Measurements from ENCODE around the gene YWHAG.

Gene YWHAG

DNA sequence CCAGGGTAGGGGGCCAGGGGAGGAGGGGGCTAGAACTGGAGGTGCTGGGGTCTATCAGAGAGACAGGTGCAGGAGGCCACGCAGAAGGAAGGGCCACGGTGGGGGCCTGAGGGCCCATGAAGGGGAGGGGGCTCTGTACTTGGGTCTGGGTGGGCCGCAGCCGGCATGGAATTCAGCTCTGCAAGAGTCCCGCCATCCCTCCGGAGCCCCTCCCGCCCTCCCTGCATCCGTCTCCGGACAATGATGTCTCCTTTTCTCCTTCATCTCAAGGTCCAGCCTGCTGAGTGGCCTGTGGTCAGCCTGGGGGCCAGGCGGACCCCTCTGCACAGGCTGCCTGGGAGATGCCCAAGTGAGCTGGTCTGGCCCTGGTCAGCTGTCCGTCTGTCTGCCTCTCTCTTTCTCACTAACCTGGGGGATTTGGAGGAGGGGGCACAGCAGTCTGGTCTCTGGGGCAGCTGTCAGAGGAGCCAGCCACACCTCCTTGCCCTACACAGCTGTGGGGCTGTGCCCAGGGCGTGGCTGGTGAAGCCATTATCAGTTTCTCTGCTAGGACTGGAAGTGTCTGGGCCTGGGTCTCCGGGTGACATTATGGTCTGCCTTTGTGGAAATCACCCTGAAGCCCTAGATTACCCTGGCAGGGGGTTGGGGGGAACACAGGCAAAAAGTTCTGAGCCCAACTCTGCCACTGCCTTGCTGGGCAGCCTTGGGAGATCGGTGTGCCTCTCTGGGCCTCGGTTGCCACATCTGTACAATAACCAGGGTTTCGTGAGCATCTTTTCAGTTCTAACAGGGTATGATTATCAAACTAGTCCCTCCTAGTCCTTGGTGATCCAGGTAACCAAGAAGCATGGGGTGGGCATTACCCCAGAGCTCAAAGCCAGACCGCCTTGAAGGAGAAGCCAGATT, 75.3 kb downstream of the YWHAG start:
- H3K4me3 ChIP-seq (ENCODE audit: low read length): peak overlapping the region; percentile 62
- no peaks in the 10 kb centered on the region for H3K9me3 ChIP-seq (replicated peaks; ENCODE audit: low read length)
- H3K4me1 ChIP-seq (ENCODE audit: control insufficient read depth, insufficient read depth, low read length): peaks cover 4% of the 10 kb centered on the region
- no peaks in the 10 kb centered on the region for H3K36me3 ChIP-seq (ENCODE audit: insufficient read depth, low read length)
- no peak overlapping the region for H3K9ac ChIP-seq (ENCODE audit: low read depth, low read length)
- H3K27me3 ChIP-seq (ENCODE audit: control insufficient read depth, insufficient read depth, low read length): peaks cover 25% of the 10 kb centered on the region
- H3K4me2 ChIP-seq (ENCODE audit: low read length): peak overlapping the region; percentile 78

DNA sequence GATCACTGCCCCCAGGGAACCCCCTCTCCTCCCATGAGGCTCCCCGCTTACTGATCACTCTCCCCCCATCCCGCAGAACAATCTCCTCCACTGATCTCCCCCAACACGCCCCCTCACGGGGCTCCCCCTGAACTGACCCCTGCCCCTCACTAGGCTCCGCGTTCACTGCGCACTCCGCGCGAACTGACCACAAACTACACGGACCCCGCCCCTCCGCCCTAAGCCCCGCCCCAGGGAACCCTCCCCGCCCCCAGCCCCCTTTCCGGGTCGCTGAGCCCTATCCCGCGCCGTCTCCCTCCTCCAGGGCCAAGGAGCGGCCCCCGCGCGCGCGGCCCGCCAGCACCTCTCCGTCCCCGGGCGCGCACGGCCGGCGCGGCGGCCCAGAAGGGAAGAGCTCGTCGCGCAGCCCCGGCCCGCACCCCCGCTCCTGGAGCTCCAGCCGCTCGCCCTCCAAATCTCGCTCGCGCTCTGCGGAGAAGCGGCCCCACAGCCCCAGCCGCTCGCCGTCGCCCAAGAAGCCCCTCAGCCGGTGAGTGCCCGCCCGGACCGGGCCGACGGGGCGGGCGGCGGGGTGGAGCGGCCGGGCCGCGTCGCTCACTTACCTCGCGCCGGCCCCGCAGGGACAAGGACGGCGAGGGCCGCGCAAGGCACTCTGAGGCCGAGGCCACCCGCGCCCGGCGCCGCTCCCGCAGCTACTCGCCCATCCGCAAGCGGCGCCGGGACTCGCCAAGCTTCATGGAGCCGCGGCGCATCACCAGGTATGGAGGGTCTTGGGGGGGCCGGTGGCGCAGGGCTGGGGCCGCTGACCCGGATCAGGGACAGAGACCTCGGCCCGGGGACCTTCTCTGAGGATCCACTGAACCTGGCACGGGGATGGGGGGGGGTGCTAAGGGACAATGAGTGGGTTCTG, 76.2 kb downstream of the YWHAG start:
- no peaks in the 10 kb centered on the region for H3K36me3 ChIP-seq (ENCODE audit: insufficient read depth, low read length)
- H3K4me1 ChIP-seq (ENCODE audit: control insufficient read depth, insufficient read depth, low read length): peaks cover 4% of the 10 kb centered on the region
- no peak overlapping the region for H3K9ac ChIP-seq (ENCODE audit: low read depth, low read length)
- H3K9me3 ChIP-seq (replicated peaks; ENCODE audit: low read length): no peaks in the 10 kb centered on the region
- peak overlapping the region; percentile 62 for H3K4me3 ChIP-seq (ENCODE audit: low read length)
- peaks cover 31% of the 10 kb centered on the region for H3K27me3 ChIP-seq (ENCODE audit: control insufficient read depth, insufficient read depth, low read length)
- H3K4me2 ChIP-seq (ENCODE audit: low read length): peak overlapping the region; percentile 78

DNA sequence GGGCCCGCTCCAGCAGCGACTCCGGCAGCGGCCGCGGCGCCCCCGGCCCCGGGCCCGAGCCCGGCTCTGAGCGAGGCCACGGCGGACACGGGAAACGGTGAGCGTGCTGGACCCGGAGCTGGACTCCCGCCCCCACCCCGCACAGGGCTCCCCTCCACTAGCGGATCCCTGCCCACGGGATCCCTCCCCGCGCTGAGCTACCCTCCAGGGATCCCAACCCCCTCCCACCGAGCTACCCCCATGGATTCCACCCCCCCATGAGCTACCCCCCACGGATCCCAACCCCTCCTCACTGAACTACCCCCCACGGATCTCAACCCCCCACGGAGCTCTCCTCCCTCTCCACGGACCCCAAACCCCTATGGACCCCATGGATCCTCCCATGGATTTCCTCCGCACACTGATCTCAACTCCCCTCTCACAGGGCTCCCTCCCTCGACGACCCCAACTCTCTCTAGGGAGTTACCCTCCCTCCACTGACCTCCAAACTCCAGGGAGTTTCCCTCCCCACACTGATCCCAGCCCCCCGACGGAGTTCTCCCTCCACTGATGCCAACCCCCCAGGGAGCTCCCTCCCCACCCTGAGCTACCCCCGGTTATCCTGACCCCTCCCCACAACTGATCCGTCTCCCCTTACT, 77.0 kb downstream of the YWHAG start:
- Histone ChIP-seq H3K4me3 (ENCODE audit: low read length) (peak overlapping the region; percentile 62), H3K36me3 (ENCODE audit: insufficient read depth, low read length) (no peaks in the 10 kb centered on the region), H3K9ac (ENCODE audit: low read depth, low read length) (no peak overlapping the region), H3K4me2 (ENCODE audit: low read length) (peak overlapping the region; percentile 72), H3K4me1 (ENCODE audit: control insufficient read depth, insufficient read depth, low read length) (peaks cover 4% of the 10 kb centered on the region), H3K9me3 (replicated peaks; ENCODE audit: low read length) (no peaks in the 10 kb centered on the region), H3K27me3 (ENCODE audit: control insufficient read depth, insufficient read depth, low read length) (peaks cover 35% of the 10 kb centered on the region)

DNA sequence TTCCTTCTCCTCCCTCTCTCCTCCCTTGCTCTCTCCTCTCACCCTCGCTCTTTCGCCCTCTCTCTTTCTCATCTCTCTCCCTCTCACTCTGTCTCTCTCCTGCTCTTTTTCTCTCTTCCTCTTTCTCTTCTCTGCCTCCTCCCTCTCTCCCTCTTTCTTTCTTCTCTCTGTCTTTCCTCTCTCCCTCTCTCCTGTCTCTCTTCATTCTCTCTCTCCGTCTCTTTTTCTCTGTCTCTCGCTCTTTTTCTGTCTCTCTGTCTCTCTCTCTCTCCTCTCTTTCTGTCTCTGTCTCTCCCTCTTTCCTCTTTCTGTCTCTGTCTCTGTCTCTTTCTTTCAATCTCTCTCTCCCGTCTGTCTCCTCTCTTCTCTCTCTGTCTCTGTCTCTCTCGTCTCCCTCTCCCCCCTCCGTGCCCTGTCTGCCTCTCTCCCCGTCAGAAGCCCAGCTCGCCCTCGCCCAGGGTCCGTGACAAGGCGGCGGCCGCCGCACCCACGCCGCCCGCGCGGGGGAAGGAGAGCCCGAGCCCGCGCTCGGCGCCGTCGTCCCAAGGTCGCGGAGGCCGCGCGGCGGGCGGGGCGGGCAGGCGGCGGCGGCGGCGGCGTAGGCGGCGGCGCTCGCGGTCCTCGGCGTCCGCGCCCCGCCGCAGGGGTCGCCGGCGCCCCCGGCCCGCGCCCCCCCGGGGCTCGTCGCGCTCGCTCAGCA, 77.6 kb downstream of the YWHAG start:
- Histone ChIP-seq H3K4me3 (ENCODE audit: low read length) (peak overlapping the region; percentile 53), H3K27me3 (ENCODE audit: control insufficient read depth, insufficient read depth, low read length) (peaks cover 42% of the 10 kb centered on the region), H3K9ac (ENCODE audit: low read depth, low read length) (no peak overlapping the region)

DNA sequence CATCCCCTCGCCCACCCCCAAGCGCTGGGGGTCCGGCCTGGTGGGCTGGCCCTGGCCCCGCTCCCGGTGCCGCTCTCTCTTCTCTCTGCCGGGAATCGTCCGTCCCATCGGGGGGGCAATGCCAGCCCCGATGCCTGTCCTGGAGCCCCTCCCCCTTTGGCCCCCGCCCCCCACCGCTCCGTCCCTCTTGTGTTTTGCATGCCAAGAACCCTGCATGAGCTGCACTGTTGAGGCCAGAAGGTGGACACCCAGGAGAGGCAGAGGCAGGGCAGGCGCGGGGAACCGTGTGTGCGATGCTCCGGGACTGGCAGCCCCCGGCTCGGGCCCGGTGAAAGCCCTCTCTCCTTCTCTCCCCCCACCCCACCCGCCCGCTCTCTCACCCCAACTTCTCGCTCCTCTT, 78.4 kb downstream of the YWHAG start:
- H3K9ac ChIP-seq (ENCODE audit: low read depth, low read length): no peak overlapping the region
- no peaks in the 10 kb centered on the region for H3K36me3 ChIP-seq (ENCODE audit: insufficient read depth, low read length)
- H3K9me3 ChIP-seq (replicated peaks; ENCODE audit: low read length): no peaks in the 10 kb centered on the region
- H3K4me2 ChIP-seq (ENCODE audit: low read length): no peak overlapping the region
- peaks cover 4% of the 10 kb centered on the region for H3K4me1 ChIP-seq (ENCODE audit: control insufficient read depth, insufficient read depth, low read length)
- peaks cover 44% of the 10 kb centered on the region for H3K27me3 ChIP-seq (ENCODE audit: control insufficient read depth, insufficient read depth, low read length)
- no peak overlapping the region for H3K4me3 ChIP-seq (ENCODE audit: low read length)

More for the DNA sequence above, 77.6 kb downstream of the YWHAG start:
- Histone ChIP-seq H3K4me2 (ENCODE audit: low read length) (peak overlapping the region; percentile 66), H3K36me3 (ENCODE audit: insufficient read depth, low read length) (no peaks in the 10 kb centered on the region), H3K4me1 (ENCODE audit: control insufficient read depth, insufficient read depth, low read length) (peaks cover 4% of the 10 kb centered on the region), H3K9me3 (replicated peaks; ENCODE audit: low read length) (no peaks in the 10 kb centered on the region)

DNA sequence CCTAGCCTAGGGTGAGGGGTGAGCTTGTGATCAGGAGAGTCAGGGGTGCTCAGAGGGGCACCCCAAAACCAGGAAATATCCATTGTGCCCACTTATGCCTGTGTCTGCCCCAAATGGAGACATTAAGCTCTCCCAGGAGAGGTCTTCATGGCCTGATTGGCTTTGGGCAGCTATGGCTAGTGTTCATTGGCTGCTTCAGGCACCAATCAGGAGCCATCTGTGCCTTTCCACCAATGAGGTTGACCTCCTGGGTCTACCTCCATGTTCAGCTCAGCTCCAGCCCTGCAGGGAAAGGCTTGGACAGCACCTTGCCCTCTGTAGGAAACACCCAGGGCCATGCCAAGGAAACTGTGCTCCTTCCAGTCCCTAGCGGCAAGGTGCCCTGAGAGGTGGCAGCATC, 80.3 kb downstream of the YWHAG start:
- Histone ChIP-seq H3K27me3 (ENCODE audit: control insufficient read depth, insufficient read depth, low read length) (peaks cover 59% of the 10 kb centered on the region), H3K4me1 (ENCODE audit: control insufficient read depth, insufficient read depth, low read length) (peaks cover 4% of the 10 kb centered on the region), H3K36me3 (ENCODE audit: insufficient read depth, low read length) (no peaks in the 10 kb centered on the region), H3K4me3 (ENCODE audit: low read length) (no peak overlapping the region), H3K9ac (ENCODE audit: low read depth, low read length) (no peak overlapping the region), H3K4me2 (ENCODE audit: low read length) (no peak overlapping the region), H3K9me3 (replicated peaks; ENCODE audit: low read length) (no peaks in the 10 kb centered on the region)
